Measurements from ENCODE around the gene KLHL30. TPM values are rescaled to one million over a fixed set of nuclear protein-coding genes. Genes with fewer than 3 reads are reported as not detected.

Gene KLHL30
- total RNA-seq, 1 experiment from 2014 or later, result 0.61 TPM

- intact Hi-C loops (cut with micrococcal nuclease), result no loop called here
- no peak for ATAC-seq
- POLR2A ChIA-PET, result no interaction called here
- H3K27me3 ChIP-seq (ENCODE audit: insufficient read depth, low read length), result no peaks in the 10 kb centered on the region
- TF ChIP-seq POLR2A (IDR thresholded peaks at IDR 0.05; ENCODE audit: borderline replicate concordance, extremely low read depth, insufficient read depth, insufficient read length) (no peak), CBX3 (IDR thresholded peaks at IDR 0.05; ENCODE audit: low read depth) (no peak), YY1 (IDR thresholded peaks at IDR 0.05; ENCODE audit: extremely low read depth, insufficient replicate concordance, low read depth, low read length) (no peak), ZFX (IDR thresholded peaks at IDR 0.05) (no peak), FOSL1 (IDR thresholded peaks at IDR 0.05; ENCODE audit: low read depth) (no peak), ZNF274 (IDR thresholded peaks at IDR 0.05; ENCODE audit: low read depth, low read length) (no peak), CTCF (IDR thresholded peaks at IDR 0.05 in 2 of 3, conservative IDR thresholded peaks at IDR 0.05 in 1 of 3; ENCODE audit: borderline replicate concordance in 1 of 3, insufficient read depth in 1 of 3, low read depth in 2 of 3, low read length in 2 of 3) (no peak), SRF (IDR thresholded peaks at IDR 0.05; ENCODE audit: low read depth) (no peak), ZBTB33 (IDR thresholded peaks at IDR 0.05; ENCODE audit: extremely low read depth, insufficient replicate concordance, low read length) (no peak), SIN3A (IDR thresholded peaks at IDR 0.05; ENCODE audit: low read depth) (no peak), TCF7L2 (IDR thresholded peaks at IDR 0.05; ENCODE audit: borderline replicate concordance, extremely low read depth, insufficient read depth, insufficient read length) (no peak), JUND (IDR thresholded peaks at IDR 0.05) (no peak), CEBPB (IDR thresholded peaks at IDR 0.05; ENCODE audit: low read depth) (no peak)
- TF ChIP-seq, protein P1, sequence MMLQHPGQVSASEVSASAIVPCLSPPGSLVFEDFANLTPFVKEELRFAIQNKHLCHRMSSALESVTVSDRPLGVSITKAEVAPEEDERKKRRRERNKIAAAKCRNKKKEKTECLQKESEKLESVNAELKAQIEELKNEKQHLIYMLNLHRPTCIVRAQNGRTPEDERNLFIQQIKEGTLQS (IDR thresholded peaks at IDR 0.05), result no peak
- TF ChIP-seq, protein P2, sequence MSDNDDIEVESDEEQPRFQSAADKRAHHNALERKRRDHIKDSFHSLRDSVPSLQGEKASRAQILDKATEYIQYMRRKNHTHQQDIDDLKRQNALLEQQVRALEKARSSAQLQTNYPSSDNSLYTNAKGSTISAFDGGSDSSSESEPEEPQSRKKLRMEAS (IDR thresholded peaks at IDR 0.05), result no peak
- H3K4me3 ChIP-seq (replicated peaks in 1 of 2; ENCODE audit: low read depth in 1 of 2, low read length in 2 of 2), result no peak overlapping the region
- RAD21 ChIA-PET (ENCODE audit: low non-redundant PET in 1 of 2, low total read pairs in 2 of 2, uncharacterized antibody in 2 of 2, unreplicated experiment in 2 of 2), result no interaction called here
- CTCF ChIA-PET, result no interaction called here
- H4K20me1 ChIP-seq (ENCODE audit: insufficient read depth), result no peaks in the 10 kb centered on the region
- no peaks in the 10 kb centered on the region for H3K36me3 ChIP-seq (ENCODE audit: control insufficient read depth in 1 of 2, insufficient read depth in 2 of 2, low read length in 2 of 2)
- DNase-seq (ENCODE audit: low read depth, low spot score), result no peak
- H3K79me2 ChIP-seq (ENCODE audit: insufficient read depth, low read length), result no peaks in the 10 kb centered on the region
- H3K9ac ChIP-seq (ENCODE audit: low read length), result peak overlapping the region; percentile 24; the same call in 1 of the 2 replicates
- H2AFZ ChIP-seq (ENCODE audit: low read depth, low read length, poor library complexity, severe bottlenecking), result no peak overlapping the region
- H3K9me3 ChIP-seq (ENCODE audit: control insufficient read depth in 1 of 2, insufficient read depth in 1 of 2, low read depth in 1 of 2, low read length in 2 of 2), result no peaks in the 10 kb centered on the region
- peaks cover 39 to 71% of the 10 kb centered on the region in 2 experiments for H3K4me1 ChIP-seq (ENCODE audit: control insufficient read depth in 1 of 2, insufficient read depth in 2 of 2, low read length in 2 of 2)
- no peak overlapping the region for H3K27ac ChIP-seq (ENCODE audit: low read depth, low read length)
- H3K4me2 ChIP-seq (ENCODE audit: low read length), result peak overlapping the region; percentile 76
- no TSS peak for BruUV-seq (replicated peaks)
- H3K9me2 ChIP-seq (ENCODE audit: insufficient read depth), result no peaks in the 10 kb centered on the region
These were observed 5.8 kb downstream of the KLHL30 start for GRCh38 chr2:238144262-238144661.
